GM21515 (cell line): Measurements from ENCODE around the gene C3orf38.
"Not testable (repeated sequence)": the region's sequence is repeated elsewhere in the genome, so short reads cannot be mapped to it uniquely, and the experiment has no call there.

Experiments
- ATAC-seq: cut with Tn5 transposase; IDR thresholded peaks from one replicate; pipeline ENCODE4 v1.9.1; 2021; ENCODE audit not compliant: unreplicated experiment

The C3orf38 gene

GRCh38 chr3:88151358-88151757 lies 1.6 kb downstream of the C3orf38 start:
- no peak for ATAC-seq

GRCh38 chr3:88152841-88153240 lies 3.1 kb downstream of the C3orf38 start:
- no peak for ATAC-seq

GRCh38 chr3:88166419-88166971 lies 16.7 kb downstream of the C3orf38 start:
- ATAC-seq, result no peak

GRCh38 chr3:88167173-88167572 lies 17.4 kb downstream of the C3orf38 start:
- ATAC-seq, result no peak

DNA sequence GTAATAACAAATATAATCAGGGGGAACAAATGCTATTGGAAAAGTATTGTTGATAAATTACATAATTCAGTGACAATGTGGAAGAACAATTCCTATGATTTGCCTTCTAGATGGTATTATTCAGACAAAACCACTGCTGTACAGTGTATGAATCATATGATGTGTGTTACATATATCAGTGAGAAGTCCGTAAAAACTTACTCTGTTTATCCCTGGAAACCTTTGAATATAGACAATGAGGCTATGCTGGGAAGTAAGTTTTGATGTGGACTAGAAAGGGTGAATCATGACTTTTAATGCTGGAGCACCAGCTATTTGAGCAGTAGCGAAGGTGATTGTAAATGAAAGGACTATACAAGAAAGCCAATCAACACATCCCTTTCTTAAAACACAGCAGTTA lies 17.9 kb downstream of the C3orf38 start:
- no peak for ATAC-seq

- no peak for ATAC-seq
Observed at GRCh38 chr3:88168171-88168570, 18.4 kb downstream of the C3orf38 start.

DNA sequence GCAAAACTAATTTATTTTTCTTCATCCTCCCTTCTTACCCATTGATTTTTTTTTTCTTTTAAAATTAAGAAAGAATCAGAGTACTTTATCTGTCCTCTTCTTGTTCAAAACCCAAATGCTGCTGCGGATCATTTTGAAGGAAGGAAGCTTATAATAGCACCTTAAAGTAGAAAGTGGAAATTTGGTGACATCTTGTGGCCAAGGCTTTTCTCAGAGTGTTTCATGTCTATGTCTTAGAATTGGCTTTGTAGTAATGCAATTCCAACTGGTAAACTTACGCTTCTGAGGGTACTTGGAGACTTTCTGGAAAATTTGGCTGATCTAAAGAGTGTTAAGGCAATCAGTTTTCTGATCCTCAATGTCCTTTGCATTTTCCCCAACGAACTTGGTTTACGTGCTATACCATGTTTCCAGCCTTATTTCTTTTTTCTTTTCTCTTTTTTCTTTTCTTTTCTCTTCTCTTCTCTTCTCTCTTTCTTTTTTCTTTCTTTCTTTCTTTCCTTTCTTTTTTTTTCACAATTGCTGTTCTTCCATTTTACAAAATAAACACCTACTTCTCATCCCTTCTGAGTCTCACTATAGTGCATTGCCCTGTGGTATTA lies 30.7 kb downstream of the C3orf38 start:
- ATAC-seq, result peak; percentile 92

GRCh38 chr3:88182165-88182918 lies 32.6 kb downstream of the C3orf38 start:
- ATAC-seq, result not testable (repeated sequence)

DNA sequence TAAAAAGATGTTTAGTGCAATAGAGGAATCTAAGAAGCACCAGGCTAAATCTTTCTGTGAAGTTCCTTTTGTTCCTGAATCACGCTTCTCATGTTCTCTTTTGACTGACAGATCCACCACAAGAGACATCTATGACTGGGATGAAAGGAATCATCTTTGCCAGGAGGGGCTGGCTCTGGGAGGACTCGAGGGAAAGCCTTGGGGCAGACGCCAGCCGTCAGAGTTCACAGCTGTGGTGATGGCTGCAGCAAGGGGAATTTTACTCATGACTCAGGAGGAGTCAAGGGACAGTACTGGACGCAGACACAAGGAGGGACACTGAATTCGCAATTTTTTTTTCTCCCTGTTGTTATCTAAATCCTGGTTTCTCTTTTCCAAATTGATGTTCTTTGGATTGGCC lies 38.7 kb downstream of the C3orf38 start:
- ATAC-seq, result no peak

DNA sequence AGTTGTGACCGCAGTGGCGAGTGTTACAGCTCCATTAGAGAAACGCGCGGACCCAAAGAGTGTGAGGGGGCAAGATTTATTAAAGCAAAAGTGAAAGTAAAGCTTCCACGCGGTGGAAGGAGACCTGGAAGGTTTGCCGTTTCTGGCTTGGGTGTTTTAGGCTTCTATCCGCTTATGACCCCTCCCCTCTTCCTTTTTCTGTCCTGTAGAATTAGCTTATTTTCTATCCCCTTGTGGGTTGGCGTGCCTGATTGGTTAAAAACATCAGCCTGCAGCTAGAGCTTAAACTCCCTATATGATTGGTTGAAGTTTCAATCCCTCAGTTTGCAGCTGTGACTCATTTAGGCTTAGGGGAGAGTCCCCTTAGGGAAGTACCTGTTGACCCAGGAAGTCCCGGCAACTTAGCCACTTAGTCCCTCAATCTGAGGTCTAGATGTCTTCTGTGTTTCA lies 39.6 kb downstream of the C3orf38 start:
- peak; percentile 85 for ATAC-seq

DNA sequence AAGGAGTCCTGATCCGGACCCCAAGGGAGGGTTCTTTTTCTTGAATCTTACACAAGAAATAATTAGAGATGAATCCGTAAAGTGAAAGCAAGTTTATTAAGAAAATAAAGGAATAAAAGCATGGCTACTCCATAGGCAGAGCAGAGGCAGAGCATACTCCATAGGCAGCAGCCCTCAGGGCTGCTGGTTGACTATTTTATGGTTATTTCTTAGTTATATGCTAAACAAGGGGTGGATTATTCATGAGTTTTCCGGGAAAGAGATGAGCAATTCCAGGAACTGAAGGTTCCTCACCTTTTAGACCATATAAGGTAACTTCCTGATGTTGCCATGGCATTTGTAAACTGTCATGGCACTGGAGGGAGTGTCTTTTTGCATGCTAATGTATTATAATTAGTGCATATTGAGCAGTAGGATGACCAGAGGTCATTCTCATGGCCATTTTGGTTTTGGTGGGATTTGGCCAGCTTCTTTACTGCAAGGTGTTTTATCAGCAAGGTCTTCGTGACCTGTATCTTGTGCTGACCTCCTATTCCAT lies 42.2 kb downstream of the C3orf38 start:
- no peak for ATAC-seq

- ATAC-seq, result no peak
Observed at GRCh38 chr3:88192631-88193030, 42.9 kb downstream of the C3orf38 start.

DNA sequence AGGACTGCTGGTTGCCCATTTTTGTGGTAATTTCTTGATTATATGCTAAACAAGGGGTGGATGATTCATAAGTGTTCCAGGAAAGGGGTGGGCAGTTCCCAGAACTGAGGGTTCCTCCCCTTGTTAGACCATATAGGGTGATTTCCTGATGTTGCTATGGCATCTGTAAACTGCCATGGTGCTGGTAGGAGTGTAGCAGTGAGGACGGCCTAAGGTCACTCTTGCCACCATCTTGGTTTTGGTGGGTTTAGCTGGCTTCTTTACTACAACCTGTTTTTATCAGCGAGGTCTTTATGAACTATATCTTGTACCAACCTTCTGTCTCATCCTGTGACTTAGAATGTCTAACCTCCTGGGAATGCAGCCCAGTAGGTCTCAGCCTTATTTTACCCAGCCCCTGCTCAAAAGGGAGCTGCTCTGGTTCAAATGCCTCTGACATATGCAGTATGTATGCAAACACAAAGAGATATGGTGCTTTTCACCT lies 46.2 kb downstream of the C3orf38 start:
- ATAC-seq, result no peak

DNA sequence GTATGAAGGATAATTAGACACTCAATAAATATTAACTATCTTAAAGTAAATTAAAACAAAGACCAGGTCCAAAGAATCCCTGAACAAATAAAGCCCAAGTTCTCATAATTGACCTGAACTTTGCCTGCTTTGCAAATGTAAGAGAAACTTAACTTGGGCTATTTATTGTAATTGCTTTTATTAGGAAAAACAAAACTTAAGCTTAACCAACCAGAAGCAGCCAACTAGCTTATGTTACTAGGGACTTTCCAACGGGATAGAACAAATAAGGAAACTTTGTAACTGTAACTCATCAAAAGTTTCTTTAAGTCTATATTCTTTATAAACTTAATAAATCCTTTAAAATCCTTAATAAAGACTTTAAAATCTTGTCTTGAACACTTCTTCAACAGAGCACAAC lies 48.4 kb downstream of the C3orf38 start:
- no peak for ATAC-seq

DNA sequence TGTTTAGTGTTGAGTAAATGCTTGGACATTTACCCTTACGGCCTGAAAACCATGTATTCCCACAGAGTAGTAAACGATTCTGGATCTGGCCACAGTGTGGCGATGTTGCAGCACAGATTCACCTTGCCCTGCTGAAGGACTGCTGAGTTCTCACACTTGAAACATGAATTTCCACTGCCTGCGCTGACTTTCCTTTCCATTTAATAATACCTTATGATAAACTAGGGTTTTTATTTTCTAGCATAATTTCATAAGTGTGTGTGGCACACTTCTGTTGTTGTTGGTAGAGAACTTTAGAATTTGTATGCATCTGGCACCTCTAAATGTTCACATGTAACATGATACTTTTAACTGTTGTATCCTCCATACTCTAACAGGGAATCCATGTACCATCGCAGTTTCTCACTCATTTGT lies 53.9 kb downstream of the C3orf38 start:
- ATAC-seq, result peak; percentile 96
